ENCODE data around the gene NUAK1.
"Not testable (repeated sequence)": the region's sequence is repeated elsewhere in the genome, so short reads cannot be mapped to it uniquely, and the experiment has no call there.

Gene NUAK1

GRCh38 chr12:106149096-106149784 lies 10.5 kb upstream of the NUAK1 start:
- H3K4me3 ChIP-seq (ENCODE audit: low read length) = no peak overlapping the region
- no peak for DNase-seq (ENCODE audit: low read depth, low spot score)

- DNase-seq (ENCODE audit: low read depth, low spot score) = no peak
Measured at GRCh38 chr12:106147956-106148355, 9.2 kb upstream of the NUAK1 start.

DNA sequence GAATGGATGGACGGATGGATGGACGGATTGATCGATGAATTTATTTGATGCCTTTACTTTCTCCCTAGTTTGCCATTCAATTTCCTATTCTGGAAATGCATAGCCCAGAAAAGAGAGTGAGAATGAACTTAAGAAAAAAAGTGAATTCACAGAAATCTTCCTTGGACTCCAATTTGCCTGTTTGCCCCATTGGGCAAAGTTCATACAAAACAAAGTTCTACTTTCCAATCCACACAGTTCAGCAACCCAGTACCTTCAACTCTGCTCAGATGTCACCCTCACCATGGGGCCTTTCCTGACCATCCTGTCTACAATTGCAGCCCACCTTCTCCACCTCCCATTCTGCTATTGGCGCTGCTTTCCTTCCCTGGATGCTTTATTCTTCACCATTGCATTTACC lies 8.2 kb upstream of the NUAK1 start:
- DNase-seq (ENCODE audit: low read depth, low spot score) = no peak
- no peak overlapping the region for H3K4me3 ChIP-seq (ENCODE audit: low read length)

More at GRCh38 chr12:106147956-106148355, 9.2 kb upstream of the NUAK1 start:
- no peak overlapping the region for H3K4me3 ChIP-seq (ENCODE audit: low read length)

GRCh38 chr12:106145539-106146447 lies 7.0 kb upstream of the NUAK1 start:
- DNase-seq (ENCODE audit: low read depth, low spot score) = no peak

GRCh38 chr12:106144847-106145246 lies 6.1 kb upstream of the NUAK1 start:
- no peak overlapping the region for H3K4me3 ChIP-seq (ENCODE audit: low read length)
- no peak for DNase-seq (ENCODE audit: low read depth, low spot score)

More at GRCh38 chr12:106145539-106146447, 7.0 kb upstream of the NUAK1 start:
- H3K4me3 ChIP-seq (ENCODE audit: low read length) = no peak overlapping the region

- no peak for DNase-seq (ENCODE audit: low read depth, low spot score)
- H3K4me3 ChIP-seq (ENCODE audit: low read length) = no peak overlapping the region
Measured at GRCh38 chr12:106142591-106143261, 4.0 kb upstream of the NUAK1 start.

- not testable (repeated sequence) for H3K4me3 ChIP-seq (ENCODE audit: low read length); DNase-seq (ENCODE audit: low read depth, low spot score)
Measured at GRCh38 chr12:106141920-106142319, 3.2 kb upstream of the NUAK1 start.

- no peak overlapping the region for H3K4me3 ChIP-seq (ENCODE audit: low read length)
- DNase-seq (ENCODE audit: low read depth, low spot score) = no peak
Measured at GRCh38 chr12:106141452-106141851, 2.7 kb upstream of the NUAK1 start.

DNA sequence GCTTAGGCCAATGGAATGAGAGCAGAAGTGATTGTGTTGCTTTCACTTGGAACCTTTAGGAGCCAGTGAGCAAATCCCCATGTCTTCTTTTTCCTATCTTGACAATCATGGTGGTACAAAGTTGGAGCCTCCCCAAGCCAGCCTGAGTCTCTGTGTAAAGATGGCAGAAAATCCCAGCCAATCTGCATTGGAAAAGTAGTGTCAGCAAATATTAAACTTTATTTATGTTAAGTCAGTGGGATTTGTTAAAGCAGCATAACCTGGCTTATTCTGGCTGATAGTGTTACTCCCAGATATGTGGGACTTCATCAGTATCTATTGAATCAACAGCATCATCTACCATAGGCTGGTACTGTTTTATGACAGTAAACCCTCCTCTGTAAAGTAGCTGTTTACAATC lies 2.2 kb upstream of the NUAK1 start:
- DNase-seq (ENCODE audit: low read depth, low spot score) = no peak
- no peak overlapping the region for H3K4me3 ChIP-seq (ENCODE audit: low read length)

- no peak overlapping the region for H3K4me3 ChIP-seq (ENCODE audit: low read length)
- DNase-seq (ENCODE audit: low read depth, low spot score) = no peak
Measured at GRCh38 chr12:106140223-106140986, 1.7 kb upstream of the NUAK1 start.

DNA sequence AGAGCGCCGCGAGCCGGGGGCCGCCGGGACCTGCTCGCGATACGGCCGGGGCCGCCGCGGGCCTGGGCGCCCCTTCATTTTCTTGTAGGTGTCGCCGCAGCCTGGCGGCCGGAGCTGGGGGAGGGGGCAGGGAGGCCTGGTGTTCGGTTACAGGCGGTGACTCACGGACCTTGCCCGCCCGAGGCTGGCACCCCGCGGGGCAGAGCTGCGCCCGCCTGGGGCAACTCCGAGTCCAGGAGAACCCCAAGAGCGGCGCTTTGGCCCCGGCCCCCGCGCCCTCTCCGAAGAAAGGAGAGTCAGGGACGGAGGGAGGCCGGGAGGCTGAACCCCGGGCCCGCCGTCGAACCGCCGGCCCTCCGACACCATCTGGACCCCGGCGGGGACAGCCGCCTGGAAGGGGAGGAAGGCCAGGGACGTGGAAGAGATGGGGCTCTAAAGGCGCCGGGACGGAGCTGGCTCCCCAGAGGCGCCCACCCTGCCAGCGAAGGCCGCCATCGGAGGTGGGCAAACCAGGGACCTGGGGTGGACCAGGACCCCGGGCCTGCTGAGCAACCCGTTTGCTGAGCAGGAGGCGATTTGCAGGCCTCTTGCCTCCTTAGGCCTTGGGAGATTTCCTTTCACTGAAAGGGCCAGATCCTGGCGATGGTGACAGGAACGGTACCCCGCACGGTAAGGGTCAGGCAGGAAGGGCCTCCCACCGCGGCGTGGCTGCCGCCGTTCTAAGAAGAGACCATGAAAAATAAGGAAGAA lies 843 bp upstream of the NUAK1 start:
- no peak overlapping the region for H3K4me3 ChIP-seq (ENCODE audit: low read length)
- no peak for DNase-seq (ENCODE audit: low read depth, low spot score)

DNA sequence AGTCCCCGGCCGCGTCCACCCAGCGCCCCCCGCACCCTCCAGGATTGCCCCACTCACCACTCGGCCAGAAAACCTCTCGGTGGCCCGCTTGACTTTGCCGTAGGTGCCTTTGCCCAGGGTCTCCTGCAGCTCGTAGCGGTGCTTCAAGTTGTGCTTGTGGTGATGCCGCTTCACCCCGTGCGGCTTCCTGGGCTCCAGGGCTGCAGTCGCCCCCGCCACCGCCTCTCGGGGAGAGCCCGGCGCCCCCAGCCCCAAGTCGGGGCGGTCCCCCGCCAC lies 459 bp downstream of the NUAK1 start:
- DNase-seq (ENCODE audit: low read depth, low spot score) = no peak
- H3K4me3 ChIP-seq (ENCODE audit: low read length) = no peak overlapping the region

DNA sequence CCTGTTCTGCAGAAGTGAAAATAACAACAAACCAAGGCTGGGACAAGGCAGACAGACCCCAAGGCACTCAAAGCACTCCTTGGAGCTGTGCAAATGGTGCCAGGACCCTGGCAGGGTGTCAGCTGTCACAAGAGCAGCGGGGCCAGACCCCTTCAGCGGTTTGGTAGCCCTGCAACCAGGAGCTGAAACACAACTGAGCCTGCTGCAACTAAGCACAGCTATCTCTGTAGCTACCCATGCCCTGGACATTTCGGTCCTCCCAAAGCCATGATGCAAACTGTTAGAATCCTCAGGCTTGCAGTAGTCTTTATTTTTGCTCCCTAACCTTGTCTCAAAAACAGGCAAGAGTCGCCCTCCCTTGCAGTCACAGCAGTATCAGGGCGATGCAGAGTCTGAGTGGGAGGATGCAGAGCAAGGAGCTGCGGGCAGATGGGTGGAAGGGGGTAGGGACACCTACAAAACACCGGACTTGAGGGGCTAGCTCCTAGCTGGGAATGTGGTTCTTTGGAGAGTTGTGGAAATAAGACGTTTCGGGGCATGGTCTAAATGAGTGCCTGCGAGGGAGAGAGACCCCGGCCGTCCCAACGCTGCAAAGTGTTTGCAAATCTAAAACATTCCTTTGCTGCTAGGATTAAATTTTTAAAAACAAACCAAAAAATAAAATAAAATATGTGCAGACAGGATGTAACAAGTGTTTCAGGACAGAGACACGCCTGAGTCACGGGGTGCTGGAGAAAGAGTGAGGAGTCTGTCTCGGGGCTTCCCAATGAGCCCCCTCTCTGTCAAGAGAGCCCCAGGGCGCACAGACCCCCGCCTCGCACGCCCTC lies 1.0 kb downstream of the NUAK1 start:
- H3K4me3 ChIP-seq (ENCODE audit: low read length) = no peak overlapping the region

GRCh38 chr12:106136263-106136662 lies 2.5 kb downstream of the NUAK1 start:
- no peak overlapping the region for H3K4me3 ChIP-seq (ENCODE audit: low read length)
- DNase-seq (ENCODE audit: low read depth, low spot score) = peak; percentile 52

More for the DNA sequence above, 1.0 kb downstream of the NUAK1 start:
- no peak for DNase-seq (ENCODE audit: low read depth, low spot score)

DNA sequence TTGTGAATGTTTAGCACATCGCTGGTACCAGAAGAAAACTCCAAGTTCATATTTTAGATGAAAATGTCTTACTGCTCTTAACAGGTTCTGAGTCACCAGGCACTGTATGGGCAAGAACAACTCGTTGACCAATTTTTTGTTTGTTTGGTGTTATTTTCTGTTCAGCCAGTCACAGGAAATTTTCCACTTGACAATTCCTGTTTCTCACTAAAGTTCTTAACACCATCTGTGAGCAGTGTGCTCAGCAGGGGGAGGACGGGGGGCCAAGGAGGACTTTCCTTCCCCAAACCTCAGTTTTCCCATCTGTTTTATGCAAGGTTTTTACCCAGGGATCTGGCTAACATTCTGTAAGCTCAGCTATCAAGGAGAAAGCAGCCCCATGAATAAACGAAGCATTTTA lies 3.0 kb downstream of the NUAK1 start:
- H3K4me3 ChIP-seq (ENCODE audit: low read length) = no peak overlapping the region
- no peak for DNase-seq (ENCODE audit: low read depth, low spot score)

DNA sequence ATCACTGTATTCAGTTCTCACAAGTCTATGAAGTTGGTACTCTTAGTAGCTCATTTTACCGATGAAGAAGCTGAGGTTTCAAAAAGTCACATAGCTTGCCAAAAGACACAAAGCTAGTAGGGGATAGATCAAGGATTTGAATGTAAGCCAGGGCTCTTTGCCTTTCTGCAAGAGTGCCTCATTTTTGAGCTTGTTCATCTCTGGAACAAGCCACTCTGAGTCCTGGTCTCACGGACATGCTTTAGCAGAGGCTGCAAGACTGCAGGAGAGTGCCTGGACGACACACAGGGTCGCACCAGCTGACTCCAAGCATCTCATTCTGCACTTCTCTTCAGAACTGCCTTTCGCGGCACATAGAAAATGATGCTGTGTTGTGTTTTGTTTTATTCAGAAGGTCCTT lies 3.7 kb downstream of the NUAK1 start:
- no peak for DNase-seq (ENCODE audit: low read depth, low spot score)

DNA sequence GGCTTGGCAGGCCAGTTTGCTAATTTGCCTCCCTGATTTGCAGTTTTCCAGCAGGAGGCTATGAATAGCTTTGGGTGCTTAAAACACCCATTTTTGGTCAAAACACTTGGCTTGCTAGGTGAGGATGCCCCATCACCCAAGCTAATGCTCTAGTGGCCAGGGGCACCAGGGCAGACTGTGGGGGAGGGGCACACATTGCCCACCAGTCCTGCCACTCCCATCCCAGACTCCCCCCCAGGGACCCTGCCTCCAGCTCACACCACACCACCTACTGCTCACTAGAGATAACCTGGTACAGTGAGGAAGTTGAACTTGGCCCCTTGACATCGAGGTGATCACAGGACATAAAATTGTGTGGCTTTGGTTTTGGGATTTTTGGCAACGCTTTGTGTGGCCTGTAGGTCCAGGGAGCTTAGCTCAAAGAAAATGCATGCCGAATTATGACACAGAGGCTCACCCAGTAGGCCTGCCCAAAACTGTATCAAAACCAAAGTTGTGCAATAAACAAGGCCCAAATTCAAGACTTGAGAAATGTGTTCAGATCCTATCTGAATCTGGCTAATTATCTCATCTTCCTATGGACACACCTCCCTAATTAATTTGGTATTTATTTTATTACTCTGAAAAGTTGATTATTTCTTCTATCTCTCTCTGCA lies 4.3 kb downstream of the NUAK1 start:
- no peak overlapping the region for H3K4me3 ChIP-seq (ENCODE audit: low read length)
- no peak for DNase-seq (ENCODE audit: low read depth, low spot score)

More for the DNA sequence above, 3.7 kb downstream of the NUAK1 start:
- H3K4me3 ChIP-seq (ENCODE audit: low read length) = no peak overlapping the region

Measured in Jurkat, Clone E6-1 (cell line).